Epithelial cell of esophagus (primary cell): ENCODE results near the gene ZSWIM5.

Experiments used
- DNase-seq: peaks from one replicate; pipeline ENCODE4 v3.0.0; 2010; ENCODE audit warnings: low read depth
- H3K4me3 ChIP-seq: 2 replicates; pipeline ENCODE4 v1.5.1; 2011; ENCODE audit warnings: mild to moderate bottlenecking, low read length, control low read depth
- TF ChIP-seq, protein P1 (sequence below): IDR thresholded peaks from 2 replicates; pipeline ENCODE4 v1.5.1; 2011; ENCODE audit warnings: low read depth, mild to moderate bottlenecking, low read length, control low read depth, inconsistent platforms; ENCODE audit not compliant: insufficient read depth; ENCODE audit errors: missing control alignments

Gene ZSWIM5

GRCh38 chr1:45216861-45217260 lies 10.5 kb upstream of the ZSWIM5 start:
- no peak overlapping the region for H3K4me3 ChIP-seq

GRCh38 chr1:45216200-45216541 lies 9.8 kb upstream of the ZSWIM5 start:
- no peak overlapping the region for H3K4me3 ChIP-seq
- TF ChIP-seq, protein P1, sequence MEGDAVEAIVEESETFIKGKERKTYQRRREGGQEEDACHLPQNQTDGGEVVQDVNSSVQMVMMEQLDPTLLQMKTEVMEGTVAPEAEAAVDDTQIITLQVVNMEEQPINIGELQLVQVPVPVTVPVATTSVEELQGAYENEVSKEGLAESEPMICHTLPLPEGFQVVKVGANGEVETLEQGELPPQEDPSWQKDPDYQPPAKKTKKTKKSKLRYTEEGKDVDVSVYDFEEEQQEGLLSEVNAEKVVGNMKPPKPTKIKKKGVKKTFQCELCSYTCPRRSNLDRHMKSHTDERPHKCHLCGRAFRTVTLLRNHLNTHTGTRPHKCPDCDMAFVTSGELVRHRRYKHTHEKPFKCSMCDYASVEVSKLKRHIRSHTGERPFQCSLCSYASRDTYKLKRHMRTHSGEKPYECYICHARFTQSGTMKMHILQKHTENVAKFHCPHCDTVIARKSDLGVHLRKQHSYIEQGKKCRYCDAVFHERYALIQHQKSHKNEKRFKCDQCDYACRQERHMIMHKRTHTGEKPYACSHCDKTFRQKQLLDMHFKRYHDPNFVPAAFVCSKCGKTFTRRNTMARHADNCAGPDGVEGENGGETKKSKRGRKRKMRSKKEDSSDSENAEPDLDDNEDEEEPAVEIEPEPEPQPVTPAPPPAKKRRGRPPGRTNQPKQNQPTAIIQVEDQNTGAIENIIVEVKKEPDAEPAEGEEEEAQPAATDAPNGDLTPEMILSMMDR: no peak
- peak; percentile 61 for DNase-seq

More at GRCh38 chr1:45216861-45217260, 10.5 kb upstream of the ZSWIM5 start:
- TF ChIP-seq, protein P1: no peak
- DNase-seq: no peak

DNA sequence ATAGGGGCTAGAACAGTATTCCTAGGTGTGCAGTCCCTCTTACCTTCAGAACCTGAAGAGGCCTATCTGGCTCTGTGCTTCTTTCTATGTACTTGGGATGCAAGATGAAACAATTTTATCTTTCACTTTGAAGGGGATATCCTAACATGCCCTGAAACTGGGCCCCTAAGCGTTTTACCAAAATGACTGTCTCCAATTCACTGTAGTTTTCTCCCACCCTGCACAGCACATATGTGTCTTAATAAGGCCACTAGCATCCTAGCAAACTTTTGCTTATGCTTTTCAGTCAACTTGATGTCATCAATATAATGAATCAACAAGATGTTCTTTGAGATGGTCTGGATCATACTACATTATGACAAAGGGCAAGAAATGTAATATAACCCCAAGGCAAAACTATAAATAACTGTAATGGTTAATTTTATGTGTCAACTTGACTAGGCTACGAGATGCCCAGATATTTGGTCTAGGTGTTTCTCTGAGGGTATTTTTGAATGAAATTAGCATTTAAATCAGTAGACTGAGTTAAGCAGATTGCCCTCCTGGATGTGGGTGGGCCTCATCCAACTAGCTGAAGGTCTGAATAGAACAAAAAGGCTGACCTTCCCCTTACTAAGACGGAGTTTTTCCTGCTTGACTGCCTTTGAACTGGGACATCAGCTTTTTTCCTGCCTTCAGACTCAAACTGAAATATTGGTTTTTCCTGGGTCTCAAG lies 9.2 kb upstream of the ZSWIM5 start:
- no peak for DNase-seq

GRCh38 chr1:45213892-45214291 lies 7.5 kb upstream of the ZSWIM5 start:
- DNase-seq: no peak
- TF ChIP-seq, protein P1: no peak
- no peak overlapping the region for H3K4me3 ChIP-seq

More for the DNA sequence above, 9.2 kb upstream of the ZSWIM5 start:
- H3K4me3 ChIP-seq: no peak overlapping the region
- TF ChIP-seq, protein P1: no peak

GRCh38 chr1:45211076-45211475 lies 4.7 kb upstream of the ZSWIM5 start:
- TF ChIP-seq, protein P1: no peak
- no peak for DNase-seq

DNA sequence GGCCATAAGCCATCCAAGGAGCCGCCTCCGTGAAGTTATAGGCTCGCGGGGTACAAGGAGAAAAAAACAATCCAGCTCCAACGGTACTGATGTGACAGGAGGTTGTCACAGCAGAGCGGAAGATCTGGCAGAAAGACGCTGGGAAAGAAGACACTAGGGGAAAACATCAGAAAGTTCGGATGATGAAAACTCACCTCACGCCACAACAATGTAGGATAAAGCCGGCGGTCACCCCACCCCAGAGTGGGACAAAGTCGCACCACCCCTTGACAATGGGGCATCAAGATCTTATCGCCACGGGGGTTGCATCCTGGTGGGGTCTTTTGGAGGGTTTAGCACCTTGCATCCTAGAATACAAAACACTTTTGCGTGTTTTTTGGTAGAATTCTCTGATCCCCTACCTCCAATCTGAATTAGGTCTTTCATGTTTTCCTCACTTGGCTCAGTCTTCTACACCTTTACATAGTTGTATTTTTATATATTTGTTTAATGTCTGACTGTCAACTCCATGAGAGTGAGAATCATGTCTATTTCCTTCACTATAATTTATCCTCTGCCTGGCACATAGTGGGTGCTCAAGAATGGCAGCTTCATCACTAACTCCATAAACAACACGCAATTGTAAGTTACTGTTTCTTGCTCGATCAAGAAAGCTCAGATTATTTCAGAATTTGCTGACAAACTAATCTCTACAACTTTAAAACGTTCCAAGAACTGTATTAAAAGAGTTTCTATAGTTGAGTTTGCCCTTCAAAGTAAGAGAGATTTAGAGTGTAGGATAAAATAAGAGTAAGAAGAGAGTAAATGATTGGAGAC lies 611 bp upstream of the ZSWIM5 start:
- DNase-seq: no peak
- H3K4me3 ChIP-seq: peak overlapping the region; percentile 39
- TF ChIP-seq, protein P1: no peak

More at GRCh38 chr1:45211076-45211475, 4.7 kb upstream of the ZSWIM5 start:
- no peak overlapping the region for H3K4me3 ChIP-seq
